ENCODE results near the gene GOLGA6D. TPM values are rescaled to one million over a fixed set of nuclear protein-coding genes. Genes with fewer than 3 reads are reported as not detected.
"Not testable (repeated sequence)": the region's sequence is repeated elsewhere in the genome, so short reads cannot be mapped to it uniquely, and the experiment has no call there.

Gene GOLGA6D, protein sequence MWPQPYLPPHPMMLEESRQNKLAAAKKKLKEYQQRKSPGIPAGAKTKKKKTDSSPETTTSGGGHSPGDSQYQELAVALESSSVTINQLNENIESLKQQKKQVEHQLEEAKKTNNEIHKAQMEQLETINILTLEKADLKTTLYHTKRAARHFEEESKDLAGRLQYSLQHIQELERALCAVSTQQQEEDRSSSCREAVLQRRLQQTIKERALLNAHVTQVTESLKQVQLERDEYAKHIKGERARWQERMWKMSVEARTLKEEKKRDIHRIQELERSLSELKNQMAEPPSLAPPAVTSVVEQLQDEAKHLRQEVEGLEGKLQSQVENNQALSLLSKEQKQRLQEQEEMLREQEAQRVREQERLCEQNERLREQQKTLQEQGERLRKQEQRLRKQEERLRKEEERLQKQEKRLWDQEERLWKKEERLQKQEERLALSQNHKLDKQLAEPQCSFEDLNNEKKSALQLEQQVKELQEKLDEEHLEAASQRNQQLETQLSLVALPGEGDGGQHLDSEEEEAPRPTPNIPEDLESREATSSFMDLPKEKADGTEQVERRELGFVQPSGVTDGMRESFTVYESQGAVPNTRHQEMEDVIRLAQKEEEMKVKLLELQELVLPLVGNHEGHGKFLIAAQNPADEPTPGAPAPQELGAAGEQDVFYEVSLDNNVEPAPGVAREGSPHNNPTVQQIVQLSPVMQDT
- total RNA-seq: not detected
- total RNA-seq (2013): not detected

DNA sequence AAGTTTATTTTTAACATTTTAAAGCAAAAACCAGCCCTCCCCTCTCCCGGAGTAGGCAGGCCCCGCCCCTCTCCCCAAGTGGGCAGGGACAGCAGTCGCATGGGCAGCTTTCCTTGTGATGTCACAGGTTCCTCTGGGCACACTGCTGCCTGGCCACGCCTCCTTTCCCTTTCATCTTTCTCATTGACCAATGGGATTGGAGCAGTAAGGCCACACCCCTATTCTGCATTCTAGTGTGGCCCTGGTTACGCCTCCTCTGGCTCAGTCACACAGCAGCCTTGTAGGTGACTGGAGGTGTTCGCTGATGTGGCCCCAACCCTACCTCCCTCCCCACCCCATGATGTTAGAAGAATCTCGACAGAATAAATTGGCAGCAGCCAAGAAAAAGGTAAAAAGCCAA, at the start of gene GOLGA6D:
TSS of gene GOLGA6D (plus strand) at position 264 of the 400 bp plus-strand sequence. CDS start at position 305, 41 bp downstream.
- WGBS (ENCODE audit: insufficient coverage): no CpG with 5 or more reads among the region's 7 CpGs
- intact Hi-C loops (cut with micrococcal nuclease): not testable (repeated sequence)

DNA sequence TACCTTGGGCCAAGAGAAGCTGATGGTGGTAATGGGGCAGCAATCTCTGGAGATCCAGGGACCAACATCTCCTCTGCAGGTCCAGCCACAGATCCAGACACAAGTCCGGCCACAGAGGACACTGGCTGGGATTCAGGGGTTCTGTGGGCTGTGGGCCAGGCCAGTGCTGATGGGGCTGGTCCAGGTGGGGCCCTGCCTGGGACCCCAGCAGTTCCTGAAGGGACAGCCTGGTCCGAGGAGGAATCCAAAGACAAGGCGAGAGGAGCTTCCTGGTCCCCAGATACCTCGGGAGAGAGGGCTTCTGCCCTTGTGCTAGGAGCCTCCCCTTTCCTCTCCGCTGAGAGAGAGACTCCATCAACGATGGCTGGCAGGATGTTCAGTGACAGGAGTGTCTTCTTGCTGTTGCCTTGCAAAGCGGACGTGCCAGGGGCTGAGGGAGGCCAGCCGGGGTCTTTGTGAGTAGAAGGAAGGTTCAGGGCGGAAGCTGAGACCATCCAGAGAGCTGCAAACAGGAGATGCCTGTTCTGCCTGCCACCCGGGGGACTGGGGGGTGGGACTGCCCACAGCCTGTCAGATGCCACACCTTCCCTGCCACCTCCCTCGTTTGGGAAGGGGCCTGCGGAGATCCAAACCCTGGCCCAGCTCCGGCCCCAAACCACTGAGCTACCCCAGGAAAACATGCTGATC, 49.0 kb upstream of the GOLGA6D start:
- H3K9me3 ChIP-seq (ENCODE audit: control insufficient read depth, insufficient read depth, low read length): no peaks in the 10 kb centered on the region
- no peaks in the 10 kb centered on the region for H3K36me3 Mint-ChIP-seq
- no peaks in the 10 kb centered on the region for H3K27me3 ChIP-seq (ENCODE audit: control insufficient read depth, insufficient read depth, low read length)
- no peaks in the 10 kb centered on the region for H3K4me1 ChIP-seq (ENCODE audit: control insufficient read depth, insufficient read depth, low read length)
- TF ChIP-seq, protein P1, sequence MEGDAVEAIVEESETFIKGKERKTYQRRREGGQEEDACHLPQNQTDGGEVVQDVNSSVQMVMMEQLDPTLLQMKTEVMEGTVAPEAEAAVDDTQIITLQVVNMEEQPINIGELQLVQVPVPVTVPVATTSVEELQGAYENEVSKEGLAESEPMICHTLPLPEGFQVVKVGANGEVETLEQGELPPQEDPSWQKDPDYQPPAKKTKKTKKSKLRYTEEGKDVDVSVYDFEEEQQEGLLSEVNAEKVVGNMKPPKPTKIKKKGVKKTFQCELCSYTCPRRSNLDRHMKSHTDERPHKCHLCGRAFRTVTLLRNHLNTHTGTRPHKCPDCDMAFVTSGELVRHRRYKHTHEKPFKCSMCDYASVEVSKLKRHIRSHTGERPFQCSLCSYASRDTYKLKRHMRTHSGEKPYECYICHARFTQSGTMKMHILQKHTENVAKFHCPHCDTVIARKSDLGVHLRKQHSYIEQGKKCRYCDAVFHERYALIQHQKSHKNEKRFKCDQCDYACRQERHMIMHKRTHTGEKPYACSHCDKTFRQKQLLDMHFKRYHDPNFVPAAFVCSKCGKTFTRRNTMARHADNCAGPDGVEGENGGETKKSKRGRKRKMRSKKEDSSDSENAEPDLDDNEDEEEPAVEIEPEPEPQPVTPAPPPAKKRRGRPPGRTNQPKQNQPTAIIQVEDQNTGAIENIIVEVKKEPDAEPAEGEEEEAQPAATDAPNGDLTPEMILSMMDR (IDR thresholded peaks at IDR 0.05): no peak
- H3K27me3 Mint-ChIP-seq (ENCODE audit: low read depth in 2 of 2): peaks cover 1 to 5% of the 10 kb centered on the region in 2 donors
- no peak for DNase-seq
- intact Hi-C loops (cut with micrococcal nuclease): no loop called here
- 73% methylated on average over 14 of the region's 14 CpGs for WGBS (ENCODE audit: insufficient coverage)
- ATAC-seq: no peak
- no peaks in the 10 kb centered on the region for H3K4me1 Mint-ChIP-seq
- H3K27ac Mint-ChIP-seq: no peak overlapping the region
- H3K27ac ChIP-seq (ENCODE audit: low read length): no peak overlapping the region
- no peak overlapping the region for H3K4me3 Mint-ChIP-seq
- H3K9me3 Mint-ChIP-seq: no peaks in the 10 kb centered on the region
- no peak overlapping the region for H3K4me3 ChIP-seq (ENCODE audit: low read length)
- no peaks in the 10 kb centered on the region for H3K36me3 ChIP-seq (ENCODE audit: control insufficient read depth, insufficient read depth, low read length)

More for the DNA sequence above, at the start of gene GOLGA6D:
- not testable (repeated sequence) for H3K27me3 Mint-ChIP-seq (ENCODE audit: low read depth in 2 of 2); H3K27ac Mint-ChIP-seq; H3K4me1 Mint-ChIP-seq; ATAC-seq; H3K9me3 Mint-ChIP-seq; DNase-seq; H3K4me3 Mint-ChIP-seq; H3K27ac ChIP-seq (ENCODE audit: low read length); H3K4me1 ChIP-seq (ENCODE audit: control insufficient read depth, insufficient read depth, low read length); H3K36me3 Mint-ChIP-seq; H3K27me3 ChIP-seq (ENCODE audit: control insufficient read depth, insufficient read depth, low read length); H3K36me3 ChIP-seq (ENCODE audit: control insufficient read depth, insufficient read depth, low read length); H3K9me3 ChIP-seq (ENCODE audit: control insufficient read depth, insufficient read depth, low read length); H3K4me3 ChIP-seq (ENCODE audit: low read length)

DNA sequence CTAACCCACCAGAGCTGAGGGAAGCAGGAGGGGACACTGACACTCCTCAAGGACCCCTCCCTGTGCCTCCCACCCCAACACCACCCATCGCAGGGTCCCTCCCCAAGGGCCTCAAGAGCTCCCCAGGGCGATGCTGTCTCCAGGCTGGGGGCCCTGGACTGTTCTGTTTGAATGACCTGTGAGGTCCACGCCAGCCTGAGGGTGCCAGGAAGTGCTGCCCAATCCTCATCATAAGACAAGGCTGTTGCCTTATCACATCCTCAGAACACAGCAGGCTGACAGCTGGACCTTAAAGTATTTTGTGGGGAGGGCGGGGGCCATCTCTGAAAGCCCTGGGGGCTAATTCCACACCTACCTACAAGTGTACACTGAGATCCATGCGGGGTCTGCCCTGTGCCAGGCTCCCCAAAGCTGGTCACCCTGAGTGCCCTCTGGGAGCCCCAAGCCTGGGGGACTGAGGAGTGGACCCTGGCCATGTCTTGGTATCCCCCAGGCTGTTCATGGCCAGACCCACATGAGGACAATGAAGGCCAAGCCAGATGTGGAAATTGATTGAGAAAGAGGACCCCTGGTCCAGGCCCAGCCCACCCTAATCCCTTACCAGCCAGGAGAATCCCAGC, 48.3 kb upstream of the GOLGA6D start:
- Mint-ChIP-seq H3K36me3 (no peaks in the 10 kb centered on the region), H3K4me3 (no peak overlapping the region), H3K9me3 (no peaks in the 10 kb centered on the region), H3K27ac (no peak overlapping the region), H3K27me3 (ENCODE audit: low read depth in 2 of 2) (peaks cover 5% of the 10 kb centered on the region in 2 donors), H3K4me1 (no peaks in the 10 kb centered on the region)
- Histone ChIP-seq H3K27me3 (ENCODE audit: control insufficient read depth, insufficient read depth, low read length) (no peaks in the 10 kb centered on the region), H3K4me1 (ENCODE audit: control insufficient read depth, insufficient read depth, low read length) (no peaks in the 10 kb centered on the region), H3K4me3 (ENCODE audit: low read length) (no peak overlapping the region), H3K36me3 (ENCODE audit: control insufficient read depth, insufficient read depth, low read length) (no peaks in the 10 kb centered on the region), H3K9me3 (ENCODE audit: control insufficient read depth, insufficient read depth, low read length) (no peaks in the 10 kb centered on the region), H3K27ac (ENCODE audit: low read length) (no peak overlapping the region)
- no peak for ATAC-seq
- 95% methylated on average over 4 of the region's 5 CpGs for WGBS (ENCODE audit: insufficient coverage)
- intact Hi-C loops (cut with micrococcal nuclease): no loop called here
- TF ChIP-seq, protein P1 (IDR thresholded peaks at IDR 0.05): no peak
- no peak for DNase-seq

All from natural killer cell (primary cell).